ENCODE data around the gene HMCN2. TPM values are rescaled to one million over a fixed set of nuclear protein-coding genes. Genes with fewer than 3 reads are reported as not detected.
A peak's percentile ranks its signal among the peaks of the same experiment; 100 is the strongest.

The HMCN2 gene
- total RNA-seq, 4 donors from 2014 or later, result 24.8 to 61.7 (median 36.1) TPM

GRCh38 chr9:130387398-130387797 lies 121.8 kb downstream of the HMCN2 start:
- no peaks in the 10 kb centered on the region for H3K36me3 ChIP-seq
- H3K9me3 ChIP-seq, result no peaks in the 10 kb centered on the region
- no peak overlapping the region for H3K27ac ChIP-seq
- DNase-seq, result no peak
- no peak overlapping the region for H3K4me3 ChIP-seq
- peaks cover 0 to 10% (median 2%) of the 10 kb centered on the region in 4 donors for H3K4me1 ChIP-seq
- TF ChIP-seq CTCF (IDR thresholded peaks at IDR 0.05), result no peak
- no peaks in the 10 kb centered on the region for H3K27me3 ChIP-seq

DNA sequence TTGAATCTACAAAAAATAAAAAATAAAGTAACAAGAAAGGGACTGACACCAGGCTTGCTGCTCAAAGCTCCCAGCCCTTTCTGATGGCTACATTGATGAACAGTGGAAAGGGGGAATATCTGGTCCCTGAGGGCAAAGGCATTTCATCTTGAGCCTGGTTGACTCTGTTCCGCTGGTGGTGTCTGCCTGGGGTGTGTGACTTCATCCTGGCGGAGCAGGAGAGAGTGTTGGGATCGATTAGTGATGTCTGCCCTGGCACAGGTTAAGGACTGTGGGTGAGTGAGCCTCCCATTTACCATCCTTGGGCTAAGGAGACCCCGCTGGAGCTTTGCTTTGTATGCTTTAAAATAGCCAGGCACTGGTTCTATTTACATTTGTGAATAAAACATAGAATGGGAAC lies 122.3 kb downstream of the HMCN2 start:
- Histone ChIP-seq H3K27me3 (no peaks in the 10 kb centered on the region), H3K27ac (no peak overlapping the region), H3K36me3 (no peaks in the 10 kb centered on the region), H3K4me3 (no peak overlapping the region), H3K9me3 (no peaks in the 10 kb centered on the region), H3K4me1 (peaks cover 0 to 11% (median 2%) of the 10 kb centered on the region in 4 donors)
- no peak for TF ChIP-seq POLR2A (IDR thresholded peaks at IDR 0.05)
- no peak for TF ChIP-seq CTCF (IDR thresholded peaks at IDR 0.05)
- no peak for DNase-seq

DNA sequence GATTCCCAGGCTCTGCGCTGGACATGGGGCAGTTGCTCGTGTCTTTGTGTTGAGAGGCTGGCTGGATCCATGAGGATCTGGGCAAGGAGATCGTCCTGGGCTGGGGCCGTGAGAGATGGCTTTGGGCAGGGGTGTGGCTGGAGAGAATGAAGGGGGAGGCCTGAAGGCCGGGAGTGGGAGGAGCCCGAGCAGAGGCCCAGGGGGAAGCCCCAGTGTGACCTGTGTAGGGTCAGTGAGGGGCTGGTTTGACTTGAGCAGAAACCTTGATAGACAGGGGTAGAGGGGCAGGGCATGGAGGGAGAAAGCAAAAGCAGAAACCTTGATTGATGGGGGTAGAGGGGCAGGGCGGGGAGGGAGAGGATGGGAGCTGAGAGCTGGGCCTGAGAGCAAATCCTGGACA lies 124.8 kb downstream of the HMCN2 start:
- H3K36me3 ChIP-seq, result no peaks in the 10 kb centered on the region
- no peaks in the 10 kb centered on the region for H3K9me3 ChIP-seq
- H3K27ac ChIP-seq, result no peak overlapping the region
- peaks cover 0 to 17% (median 2%) of the 10 kb centered on the region in 4 donors for H3K4me1 ChIP-seq
- no peak overlapping the region for H3K4me3 ChIP-seq
- DNase-seq, result no peak
- no peaks in the 10 kb centered on the region for H3K27me3 ChIP-seq
- TF ChIP-seq CTCF (IDR thresholded peaks at IDR 0.05), result no peak
- no peak for TF ChIP-seq POLR2A (IDR thresholded peaks at IDR 0.05)

DNA sequence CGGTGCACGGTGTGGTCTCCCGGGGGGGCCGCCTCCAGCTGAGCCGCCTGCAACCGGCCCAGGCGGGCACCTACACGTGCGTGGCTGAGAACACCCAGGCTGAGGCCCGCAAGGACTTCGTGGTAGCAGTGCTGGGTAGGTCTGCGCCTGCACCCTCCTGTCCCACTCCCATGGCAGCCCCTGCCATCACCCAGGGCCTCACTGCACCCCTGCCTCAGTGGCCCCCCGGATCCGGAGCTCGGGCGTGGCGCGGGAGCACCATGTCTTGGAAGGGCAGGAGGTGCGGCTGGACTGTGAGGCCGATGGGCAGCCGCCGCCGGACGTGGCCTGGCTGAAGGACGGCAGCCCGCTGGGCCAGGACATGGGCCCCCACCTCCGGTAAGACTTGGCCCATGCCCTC lies 125.4 kb downstream of the HMCN2 start:
- Histone ChIP-seq H3K27me3 (no peaks in the 10 kb centered on the region), H3K36me3 (no peaks in the 10 kb centered on the region)

GRCh38 chr9:130391866-130392265 lies 126.3 kb downstream of the HMCN2 start:
- Histone ChIP-seq H3K9me3 (no peaks in the 10 kb centered on the region), H3K27ac (no peak overlapping the region), H3K27me3 (no peaks in the 10 kb centered on the region), H3K4me1 (peaks cover 0 to 17% (median 2%) of the 10 kb centered on the region in 4 donors), H3K36me3 (no peaks in the 10 kb centered on the region), H3K4me3 (no peak overlapping the region)
- TF ChIP-seq POLR2A (IDR thresholded peaks at IDR 0.05) (no peak), CTCF (IDR thresholded peaks at IDR 0.05) (no peak)
- peak in 2 of 3 donors; percentile 58 to 73 for DNase-seq

More for the DNA sequence above, 125.4 kb downstream of the HMCN2 start:
- Histone ChIP-seq H3K9me3 (no peaks in the 10 kb centered on the region), H3K4me1 (peaks cover 0 to 17% (median 2%) of the 10 kb centered on the region in 4 donors), H3K27ac (no peak overlapping the region), H3K4me3 (no peak overlapping the region)
- DNase-seq, result no peak
- no peak for TF ChIP-seq POLR2A (IDR thresholded peaks at IDR 0.05)
- TF ChIP-seq CTCF (IDR thresholded peaks at IDR 0.05), result no peak

DNA sequence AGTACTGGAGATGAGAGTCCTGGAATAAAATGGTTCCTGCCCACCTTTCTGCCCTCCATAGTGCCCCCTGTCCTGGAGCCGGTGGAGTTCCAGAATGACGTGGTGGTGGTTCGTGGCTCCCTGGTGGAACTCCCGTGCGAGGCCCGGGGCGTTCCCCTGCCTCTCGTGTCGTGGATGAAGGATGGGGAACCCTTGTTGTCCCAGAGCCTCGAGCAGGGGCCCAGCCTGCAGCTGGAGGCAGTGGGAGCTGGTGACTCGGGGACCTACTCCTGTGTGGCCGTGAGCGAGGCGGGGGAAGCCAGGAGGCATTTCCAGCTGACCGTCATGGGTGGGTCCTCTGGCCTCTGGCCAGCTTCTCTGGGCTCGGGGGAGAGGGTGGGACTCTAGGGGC lies 128.1 kb downstream of the HMCN2 start:
- H3K4me3 ChIP-seq, result peak overlapping the region in 1 of 4 donors; percentile 39
- no peak overlapping the region for H3K27ac ChIP-seq
- DNase-seq, result no peak
- no peaks in the 10 kb centered on the region for H3K27me3 ChIP-seq
- TF ChIP-seq CTCF (IDR thresholded peaks at IDR 0.05) (no peak), POLR2A (IDR thresholded peaks at IDR 0.05) (no peak)
- H3K9me3 ChIP-seq, result no peaks in the 10 kb centered on the region
- no peaks in the 10 kb centered on the region for H3K36me3 ChIP-seq
- peaks cover 0 to 17% (median 2%) of the 10 kb centered on the region in 4 donors for H3K4me1 ChIP-seq
